GM12874 (cell line): ENCODE data around the gene LMF1.

ENCODE experiments used
- TF ChIP-seq, protein P1 (sequence below): IDR thresholded peaks from 2 replicates; pipeline ENCODE4 v1.5.1; 2011; ENCODE audit warnings: low read depth, mild to moderate bottlenecking, control low read depth, low read length, moderate library complexity; ENCODE audit not compliant: insufficient read depth

The LMF1 gene

DNA sequence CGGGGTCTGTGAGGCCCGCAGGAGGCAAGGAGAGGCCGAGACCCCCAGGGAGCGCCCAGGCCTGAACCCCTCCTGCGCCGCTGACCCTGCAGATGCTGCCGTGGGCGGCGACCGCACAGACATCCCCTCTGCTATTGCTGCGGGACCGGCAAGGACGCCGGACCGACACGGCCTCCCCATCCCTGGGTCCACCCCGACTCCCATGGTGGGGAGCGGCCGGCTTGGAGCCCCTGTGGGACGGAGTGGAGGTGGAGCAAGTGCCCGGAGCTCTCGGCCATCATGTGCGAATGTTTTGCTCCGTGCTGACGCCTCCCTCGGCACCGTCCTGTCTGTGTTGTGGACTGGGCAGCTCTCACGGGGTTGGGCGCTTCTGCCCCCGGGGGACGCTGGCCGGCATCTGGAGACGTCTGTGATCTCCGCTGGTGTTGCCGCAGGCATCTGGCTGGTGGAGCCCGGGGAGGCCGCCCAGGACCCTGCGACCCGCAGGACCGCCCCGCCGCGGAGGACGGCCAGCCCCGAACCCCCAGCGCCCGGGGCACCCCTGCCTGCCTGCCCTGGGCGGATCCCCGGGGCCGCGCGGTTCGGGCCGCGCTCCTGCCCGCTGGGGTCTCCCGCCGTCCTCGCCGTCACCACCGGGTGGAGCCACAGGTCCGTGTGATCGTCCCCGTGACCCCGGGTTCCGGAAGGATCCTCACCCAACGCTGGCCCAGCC lies 157.4 kb downstream of the LMF1 start:
- TF ChIP-seq, protein P1, sequence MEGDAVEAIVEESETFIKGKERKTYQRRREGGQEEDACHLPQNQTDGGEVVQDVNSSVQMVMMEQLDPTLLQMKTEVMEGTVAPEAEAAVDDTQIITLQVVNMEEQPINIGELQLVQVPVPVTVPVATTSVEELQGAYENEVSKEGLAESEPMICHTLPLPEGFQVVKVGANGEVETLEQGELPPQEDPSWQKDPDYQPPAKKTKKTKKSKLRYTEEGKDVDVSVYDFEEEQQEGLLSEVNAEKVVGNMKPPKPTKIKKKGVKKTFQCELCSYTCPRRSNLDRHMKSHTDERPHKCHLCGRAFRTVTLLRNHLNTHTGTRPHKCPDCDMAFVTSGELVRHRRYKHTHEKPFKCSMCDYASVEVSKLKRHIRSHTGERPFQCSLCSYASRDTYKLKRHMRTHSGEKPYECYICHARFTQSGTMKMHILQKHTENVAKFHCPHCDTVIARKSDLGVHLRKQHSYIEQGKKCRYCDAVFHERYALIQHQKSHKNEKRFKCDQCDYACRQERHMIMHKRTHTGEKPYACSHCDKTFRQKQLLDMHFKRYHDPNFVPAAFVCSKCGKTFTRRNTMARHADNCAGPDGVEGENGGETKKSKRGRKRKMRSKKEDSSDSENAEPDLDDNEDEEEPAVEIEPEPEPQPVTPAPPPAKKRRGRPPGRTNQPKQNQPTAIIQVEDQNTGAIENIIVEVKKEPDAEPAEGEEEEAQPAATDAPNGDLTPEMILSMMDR, result peak; percentile 48

DNA sequence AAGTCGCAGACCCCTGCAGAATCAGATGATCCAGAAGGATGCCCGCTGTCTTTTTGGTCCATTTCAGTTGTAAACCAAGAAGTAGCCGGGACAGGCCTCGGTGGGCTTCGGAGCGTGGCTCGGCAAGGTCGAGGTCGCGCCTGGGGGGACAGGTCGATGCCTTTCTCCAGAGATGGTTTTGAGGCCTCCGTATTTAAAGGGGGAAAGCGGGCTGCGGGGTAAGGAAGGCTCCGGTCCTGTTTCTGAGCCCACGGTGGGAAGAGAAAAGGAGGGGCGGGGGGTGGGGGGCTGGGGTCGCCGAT lies 162.7 kb downstream of the LMF1 start:
- TF ChIP-seq, protein P1, result no peak

DNA sequence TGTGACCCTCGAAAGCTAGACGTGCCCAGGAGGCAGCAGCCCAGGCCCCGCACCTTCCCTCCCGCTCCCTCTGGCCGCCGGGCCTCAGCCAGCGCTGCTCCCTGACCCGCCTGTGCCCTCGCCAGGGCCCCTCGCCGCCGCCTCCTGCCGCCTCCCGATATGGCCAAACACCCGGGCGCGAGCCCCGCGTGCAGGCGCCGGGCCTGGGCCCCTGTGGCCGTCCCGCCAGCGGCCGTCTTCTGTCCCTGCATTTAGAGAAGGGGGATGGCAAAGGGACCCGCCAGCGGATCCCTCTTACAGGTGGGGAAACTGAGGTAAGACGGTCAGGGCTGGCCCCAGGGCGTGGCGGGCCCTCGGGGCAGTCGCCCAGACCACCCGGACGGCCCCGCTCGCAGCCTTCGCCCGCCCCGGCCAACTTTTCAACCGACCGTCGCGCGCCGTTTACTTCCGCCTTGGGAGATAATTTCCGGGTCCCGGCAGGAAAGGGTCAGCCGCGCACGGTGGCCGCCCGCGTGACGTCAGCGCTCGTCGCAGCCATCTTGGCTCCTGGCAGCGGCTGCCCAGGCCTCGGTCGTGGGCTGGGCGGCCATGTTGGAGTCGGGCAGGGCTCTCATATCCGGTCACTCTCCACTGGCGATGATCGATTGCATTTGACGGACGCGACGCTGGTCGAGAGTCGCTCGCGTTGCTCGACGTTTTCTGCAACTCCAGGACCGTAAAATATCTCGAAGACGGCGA lies 163.3 kb downstream of the LMF1 start:
- TF ChIP-seq, protein P1, result no peak

DNA sequence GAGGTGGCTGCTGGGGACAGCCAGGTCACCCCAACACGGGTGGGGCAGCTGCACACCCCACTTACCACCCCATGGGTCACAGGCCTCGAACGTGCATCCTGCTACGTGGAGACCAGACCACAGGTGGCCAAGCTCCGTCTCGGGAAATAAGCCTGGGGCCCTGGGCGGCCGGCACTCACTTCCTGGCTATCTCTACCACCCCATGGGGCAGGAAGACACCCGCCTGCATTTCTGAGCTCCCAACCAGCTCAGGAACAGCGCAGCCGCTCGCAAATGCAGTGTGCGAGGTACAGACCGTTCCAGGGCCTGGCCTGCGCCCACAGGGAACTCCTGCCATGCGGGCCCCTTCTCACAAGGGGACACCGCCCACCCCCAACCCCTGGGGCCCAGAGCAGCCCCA lies 165.3 kb downstream of the LMF1 start:
- TF ChIP-seq, protein P1, result no peak

DNA sequence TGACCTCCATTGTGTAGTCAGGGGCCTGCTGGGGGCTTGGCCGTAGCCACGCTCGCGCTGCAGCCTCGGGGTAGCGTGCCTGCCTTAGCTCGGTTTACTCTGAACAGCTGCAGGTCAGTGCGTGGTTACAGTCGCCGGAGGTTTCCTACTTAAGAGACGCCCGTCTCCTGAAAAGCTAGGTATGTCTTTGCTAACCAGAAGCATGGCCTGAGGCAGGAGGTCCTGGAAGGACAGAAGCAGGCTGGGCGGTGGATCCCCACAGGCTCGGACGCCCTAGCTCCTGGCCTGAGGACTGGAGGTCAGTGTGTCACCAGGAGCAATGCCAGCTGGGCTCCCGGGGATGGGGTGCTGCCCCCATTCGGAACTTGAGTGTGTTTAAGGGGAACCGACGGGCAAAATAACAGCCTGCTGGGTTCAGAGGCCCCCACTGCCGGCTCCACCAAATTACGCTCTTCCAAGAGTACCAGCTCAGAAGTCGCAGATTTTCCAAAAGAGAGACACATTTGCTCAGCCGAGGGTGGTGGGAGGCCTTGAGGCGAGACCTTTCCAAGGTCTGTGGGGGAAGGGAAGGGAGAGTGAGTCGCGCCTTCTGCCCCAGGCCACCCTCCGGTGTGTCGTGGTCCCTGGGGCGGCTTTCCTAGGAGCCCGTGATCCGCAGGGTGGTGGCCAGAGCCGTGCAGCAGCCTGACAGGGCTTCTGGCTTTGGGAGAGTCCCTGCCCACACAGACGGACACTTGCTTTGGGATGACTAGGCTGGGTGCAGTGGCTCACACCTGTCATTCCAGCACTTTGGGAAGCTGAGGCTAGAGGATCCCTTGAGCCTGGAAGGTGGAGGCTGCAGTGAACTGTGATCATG lies 166.4 kb downstream of the LMF1 start:
- TF ChIP-seq, protein P1, result no peak

DNA sequence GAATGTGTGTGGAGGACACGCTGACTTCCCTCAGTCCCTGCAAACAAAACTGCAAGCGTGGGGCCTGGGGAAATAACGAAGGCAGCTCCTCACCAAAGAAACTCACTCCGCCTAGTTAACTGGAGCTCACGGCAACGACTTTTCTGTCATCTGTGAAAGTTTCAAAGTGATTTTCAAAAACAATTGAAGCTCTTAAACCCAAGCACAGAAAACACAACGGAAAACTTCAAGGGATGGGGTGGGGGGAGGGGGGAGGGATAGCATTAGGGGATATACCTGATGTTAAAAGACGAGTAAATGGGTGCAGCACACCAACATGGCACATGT lies 167.1 kb downstream of the LMF1 start:
- TF ChIP-seq, protein P1, result no peak
